HG02981 (cell line): ENCODE results near the gene ATG4A.

Experiments
- ATAC-seq: cut with Tn5 transposase; IDR thresholded peaks from one replicate; pipeline ENCODE4 v1.9.1; 2021; ENCODE audit warnings: mild to moderate bottlenecking, moderate library complexity; ENCODE audit not compliant: unreplicated experiment

Gene ATG4A, protein sequence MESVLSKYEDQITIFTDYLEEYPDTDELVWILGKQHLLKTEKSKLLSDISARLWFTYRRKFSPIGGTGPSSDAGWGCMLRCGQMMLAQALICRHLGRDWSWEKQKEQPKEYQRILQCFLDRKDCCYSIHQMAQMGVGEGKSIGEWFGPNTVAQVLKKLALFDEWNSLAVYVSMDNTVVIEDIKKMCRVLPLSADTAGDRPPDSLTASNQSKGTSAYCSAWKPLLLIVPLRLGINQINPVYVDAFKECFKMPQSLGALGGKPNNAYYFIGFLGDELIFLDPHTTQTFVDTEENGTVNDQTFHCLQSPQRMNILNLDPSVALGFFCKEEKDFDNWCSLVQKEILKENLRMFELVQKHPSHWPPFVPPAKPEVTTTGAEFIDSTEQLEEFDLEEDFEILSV

GRCh38 chrX:108091264-108091877 lies at the start of gene ATG4A, which contains the start of gene PSMD10:
TSS of gene ATG4A (plus strand) at chrX:108091778. CDS start at chrX:108091827, 49 bp downstream.
TSS of gene PSMD10 (minus strand) at chrX:108091542. CDS start at chrX:108091520, 22 bp downstream.
- ATAC-seq: peak; percentile 94

GRCh38 chrX:108044554-108045256 lies 46.9 kb upstream of the ATG4A start, which contains the start of gene VSIG1:
TSS of gene VSIG1 (plus strand) at chrX:108045065. CDS start at chrX:108045131, 66 bp downstream.
- ATAC-seq: no peak

DNA sequence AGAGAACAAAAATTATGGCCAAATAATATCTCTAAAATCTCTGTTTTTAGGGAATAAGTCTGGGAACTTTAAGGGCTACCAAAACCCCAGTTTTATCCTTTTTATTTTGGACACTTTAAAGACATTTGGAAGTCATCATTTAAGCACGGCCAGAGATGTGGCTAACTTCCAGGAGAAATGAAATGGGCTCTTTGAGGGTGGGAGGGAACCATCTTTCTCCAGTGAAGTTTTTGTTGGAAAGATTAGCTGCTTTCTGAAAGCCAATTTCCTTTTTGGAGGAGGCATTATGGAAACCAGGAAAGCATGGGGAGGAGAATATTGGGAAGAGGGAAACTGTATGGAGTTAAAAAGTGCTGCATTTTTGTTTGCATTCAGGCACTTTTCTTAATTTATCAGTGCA lies 41.9 kb upstream of the ATG4A start:
- ATAC-seq: no peak

GRCh38 chrX:108053218-108053617 lies 38.4 kb upstream of the ATG4A start:
- no peak for ATAC-seq

- no peak for ATAC-seq
Measured at GRCh38 chrX:108055546-108055945, 36.0 kb upstream of the ATG4A start.

DNA sequence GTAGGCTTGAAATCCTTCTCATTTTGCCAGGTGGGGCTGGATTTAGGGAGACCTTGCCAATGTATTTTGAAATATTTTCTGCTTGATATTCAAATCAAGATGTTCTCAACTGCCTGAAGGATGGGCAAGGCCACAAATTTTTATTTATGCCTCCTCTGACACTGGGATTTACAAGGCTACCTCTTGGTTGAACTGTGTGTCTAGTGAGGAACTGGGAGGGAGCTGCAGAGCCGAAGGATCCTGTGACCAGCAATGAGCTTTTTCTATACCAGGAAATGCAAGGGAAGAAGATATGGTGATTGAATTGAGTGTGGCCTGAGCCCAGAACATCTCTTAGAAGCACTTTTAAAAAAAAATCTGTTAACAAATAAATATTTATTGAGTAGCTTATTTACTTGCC lies 31.8 kb upstream of the ATG4A start:
- no peak for ATAC-seq

DNA sequence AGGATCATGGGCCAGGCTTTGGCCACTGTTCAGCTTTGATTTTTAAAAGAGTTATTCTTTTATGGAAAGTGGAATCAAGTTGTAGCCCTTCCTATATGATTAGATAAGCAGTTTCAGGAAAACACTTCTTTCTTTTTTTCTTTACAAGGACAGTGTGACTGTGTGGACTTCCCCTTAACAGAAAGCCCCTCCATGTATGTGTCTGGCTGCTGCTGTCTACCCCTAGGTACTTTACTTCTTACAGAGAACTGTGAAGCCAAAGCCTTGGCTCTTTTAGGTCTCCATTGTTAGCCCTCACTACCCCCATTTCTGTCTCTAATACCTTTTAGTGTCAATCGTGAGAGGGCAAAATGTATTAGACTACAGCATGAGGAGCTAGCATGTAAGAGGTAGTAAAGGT lies 27.6 kb upstream of the ATG4A start:
- ATAC-seq: no peak

GRCh38 chrX:108064613-108065012 lies 27.0 kb upstream of the ATG4A start:
- no peak for ATAC-seq

DNA sequence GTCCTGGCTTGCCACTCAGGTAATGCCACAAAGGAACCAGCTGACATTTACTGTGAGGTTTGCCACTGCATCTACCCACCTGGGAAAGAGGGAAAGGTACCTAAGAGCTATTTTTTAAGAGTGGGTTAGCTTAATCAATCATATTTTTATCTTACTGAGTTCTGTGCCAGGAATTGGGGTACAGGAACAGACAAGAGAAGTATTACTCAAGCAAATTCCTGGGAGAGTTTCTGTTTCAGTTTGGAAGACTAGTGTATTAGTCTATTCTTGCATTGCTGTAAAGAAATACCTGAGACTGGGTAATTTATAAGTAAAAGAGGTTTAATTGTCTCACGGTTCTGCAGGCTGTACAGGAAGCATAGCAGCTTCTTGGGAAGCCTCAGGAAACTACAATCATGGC lies 23.5 kb upstream of the ATG4A start:
- no peak for ATAC-seq

GRCh38 chrX:108070891-108071290 lies 20.7 kb upstream of the ATG4A start:
- no peak for ATAC-seq

DNA sequence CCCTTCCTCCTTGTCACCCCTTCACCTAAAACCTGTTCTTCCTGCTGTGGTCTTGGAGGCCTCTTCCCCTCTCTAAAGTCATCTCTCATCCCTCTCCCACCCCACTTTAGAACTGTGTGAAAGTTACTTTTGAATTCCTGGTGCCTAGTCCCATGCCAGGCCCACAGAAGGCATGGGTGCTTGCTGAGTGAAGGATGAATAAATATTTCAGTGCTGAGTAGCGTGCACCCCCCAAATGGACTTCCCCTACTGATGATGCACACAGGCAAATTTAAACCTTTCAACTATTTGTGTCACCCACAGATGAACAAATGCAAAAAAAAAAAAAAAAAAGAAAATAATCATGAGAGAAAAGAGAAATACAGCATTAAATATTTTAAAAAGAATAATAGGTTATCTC lies 20.0 kb upstream of the ATG4A start:
- no peak for ATAC-seq

DNA sequence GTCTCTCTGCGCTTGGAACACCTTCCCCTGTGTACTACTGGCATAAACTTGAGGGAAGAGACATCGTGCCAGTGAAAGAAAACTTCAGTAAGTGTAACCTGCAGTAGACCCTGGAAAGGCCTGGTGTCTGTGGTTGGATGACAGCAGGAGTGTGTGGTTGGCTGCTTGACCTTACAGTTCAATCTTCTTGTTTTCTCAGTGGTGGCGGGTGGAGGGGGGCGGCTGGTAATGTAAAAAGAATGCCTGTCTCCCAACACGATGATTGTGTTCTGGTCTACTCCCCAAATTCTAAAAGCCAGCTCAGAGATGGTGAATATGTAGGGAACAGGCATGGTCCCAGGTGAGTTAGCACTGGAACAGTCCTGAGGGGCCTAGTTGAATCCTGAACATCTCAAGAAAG lies 18.8 kb upstream of the ATG4A start:
- no peak for ATAC-seq

DNA sequence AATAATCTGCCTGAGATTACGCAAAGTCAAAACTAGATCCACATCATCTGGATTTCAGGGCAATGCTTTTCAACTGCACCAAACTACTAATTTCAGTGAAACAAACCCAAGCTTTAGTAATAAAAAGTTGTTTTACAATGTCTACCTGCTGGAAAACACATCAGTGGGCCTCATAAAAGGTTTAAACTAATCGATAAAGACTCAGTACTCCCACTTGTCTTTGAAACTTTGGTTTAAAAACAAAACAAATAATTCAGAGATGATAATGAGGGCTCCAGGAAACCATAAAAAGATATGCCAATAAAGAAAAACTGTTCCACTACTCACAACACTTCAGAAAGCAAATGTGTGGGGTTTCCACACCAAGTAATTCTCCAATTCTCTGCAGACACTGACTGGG lies 10.5 kb upstream of the ATG4A start:
- no peak for ATAC-seq

- no peak for ATAC-seq
Measured at GRCh38 chrX:108087792-108088191, 3.8 kb upstream of the ATG4A start.

DNA sequence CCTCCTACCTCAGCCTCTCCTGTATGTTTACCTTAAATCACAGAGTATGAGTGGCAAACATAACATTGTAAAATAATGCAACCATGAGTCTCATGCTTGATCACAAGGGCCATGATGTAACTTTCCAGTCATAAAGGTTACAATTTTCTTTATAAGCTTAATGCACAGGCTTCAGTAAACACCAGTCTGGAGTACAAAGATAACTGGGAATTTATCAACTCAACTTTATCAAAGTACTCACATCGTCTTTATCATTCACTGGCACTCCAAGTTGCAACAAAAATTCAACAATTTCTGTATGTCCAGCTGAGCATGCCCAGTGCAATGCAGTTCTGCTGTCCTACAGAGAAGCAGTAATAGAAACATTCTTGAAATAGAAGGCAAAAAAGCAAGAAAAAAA lies 3.1 kb upstream of the ATG4A start:
- no peak for ATAC-seq

DNA sequence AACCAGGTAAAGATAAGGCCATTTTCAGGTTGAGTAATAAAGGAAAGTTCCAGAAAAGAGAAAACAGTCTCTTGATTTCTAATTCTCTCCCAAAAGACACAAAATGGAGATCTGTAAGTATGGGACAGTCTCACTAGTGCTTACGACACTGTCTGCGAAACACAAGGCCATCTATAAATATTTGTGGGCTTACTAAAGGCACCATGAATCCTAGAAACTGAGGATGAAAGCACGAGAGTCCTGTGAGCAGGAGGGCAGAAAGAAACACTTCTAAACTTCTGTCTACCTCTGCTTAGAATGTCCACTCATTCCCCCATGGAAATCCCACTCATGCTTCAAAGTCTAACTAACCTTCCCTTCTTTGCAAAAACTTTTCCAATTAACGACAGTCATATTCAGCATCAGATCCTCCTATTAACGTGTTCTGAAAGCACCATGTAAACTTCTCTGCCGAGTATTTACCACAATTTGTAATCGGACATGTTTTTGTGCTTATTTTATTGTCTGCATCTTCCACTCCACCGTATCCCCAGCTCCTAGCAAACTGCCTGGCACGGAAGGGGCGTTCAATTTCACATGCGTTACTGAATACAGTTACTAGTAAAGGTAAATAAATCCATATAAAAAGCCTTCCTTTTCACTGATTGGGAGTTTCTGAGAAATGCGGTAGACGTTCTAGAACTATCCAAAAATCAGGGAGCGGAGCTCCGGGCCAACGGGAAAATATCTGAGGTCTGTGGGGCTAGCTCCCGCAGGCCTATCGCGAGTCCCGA lies 901 bp upstream of the ATG4A start:
- ATAC-seq: no peak

- ATAC-seq: peak; percentile 37
Measured at GRCh38 chrX:108091878-108092291, 307 bp downstream of the ATG4A start.

GRCh38 chrX:108097380-108097779 lies 5.8 kb downstream of the ATG4A start:
- ATAC-seq: no peak

- no peak for ATAC-seq
Measured at GRCh38 chrX:108105473-108105872, 13.9 kb downstream of the ATG4A start.

DNA sequence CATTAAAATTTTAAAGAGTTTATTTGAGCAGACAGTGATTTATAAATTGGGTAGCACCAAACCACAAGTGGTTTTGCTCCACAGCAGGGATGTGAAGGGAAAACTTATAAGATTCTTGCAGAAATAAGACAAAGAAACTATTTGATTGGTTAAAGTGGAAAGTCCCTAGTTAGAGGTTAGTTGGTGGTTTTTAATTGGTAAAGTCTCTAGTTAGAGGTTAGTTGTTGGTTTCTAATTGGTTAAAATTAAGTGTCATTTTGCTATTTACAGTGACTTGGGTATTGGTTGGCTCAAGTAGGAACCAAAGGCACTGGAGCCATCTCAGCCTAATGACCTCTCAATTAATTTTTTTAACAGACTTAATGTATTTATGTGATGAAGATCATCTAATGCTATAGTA lies 23.0 kb downstream of the ATG4A start:
- no peak for ATAC-seq

- ATAC-seq: no peak
Measured at GRCh38 chrX:108117988-108118387, 26.4 kb downstream of the ATG4A start.
